Activated naive CD8-positive, alpha-beta T cell treated with anti-CD3 and anti-CD28 coated beads for 36 hours (primary cell): Measurements from ENCODE around the gene IL17RE. TPM values are rescaled to one million over a fixed set of nuclear protein-coding genes. Genes with fewer than 3 reads are reported as not detected.

ENCODE experiments used
- DNase-seq: peaks from one replicate; pipeline ENCODE4 v3.0.0; 2021
- H3K27ac Mint-ChIP-seq: one replicate; pipeline ENCODE4 v1.8.0; 2022; ENCODE audit warnings: mild to moderate bottlenecking, moderate library complexity, mixed read lengths
- H3K27me3 Mint-ChIP-seq: one replicate; pipeline ENCODE4 v1.8.0; 2022; ENCODE audit warnings: mild to moderate bottlenecking, mixed read lengths
- H3K36me3 Mint-ChIP-seq: one replicate; pipeline ENCODE4 v1.8.0; 2021; ENCODE audit warnings: mild to moderate bottlenecking, mixed read lengths
- H3K4me1 Mint-ChIP-seq: one replicate; pipeline ENCODE4 v1.8.0; 2021; ENCODE audit warnings: mixed read lengths
- H3K4me3 Mint-ChIP-seq: one replicate; pipeline ENCODE4 v1.8.0; 2022; ENCODE audit warnings: mild to moderate bottlenecking, moderate library complexity, mixed read lengths
- H3K9me3 Mint-ChIP-seq: one replicate; pipeline ENCODE4 v1.8.0; 2022; ENCODE audit warnings: mixed read lengths
- total RNA-seq, 2 experiments: library from RNA; stranded (reverse); gene quantifications; one replicate each; pipeline ENCODE4 v1.2.3, GENCODE V29; 2021

IL17RE gene
- total RNA-seq, 2 experiments from 2014 or later: 1.2 to 1.8 TPM

DNA sequence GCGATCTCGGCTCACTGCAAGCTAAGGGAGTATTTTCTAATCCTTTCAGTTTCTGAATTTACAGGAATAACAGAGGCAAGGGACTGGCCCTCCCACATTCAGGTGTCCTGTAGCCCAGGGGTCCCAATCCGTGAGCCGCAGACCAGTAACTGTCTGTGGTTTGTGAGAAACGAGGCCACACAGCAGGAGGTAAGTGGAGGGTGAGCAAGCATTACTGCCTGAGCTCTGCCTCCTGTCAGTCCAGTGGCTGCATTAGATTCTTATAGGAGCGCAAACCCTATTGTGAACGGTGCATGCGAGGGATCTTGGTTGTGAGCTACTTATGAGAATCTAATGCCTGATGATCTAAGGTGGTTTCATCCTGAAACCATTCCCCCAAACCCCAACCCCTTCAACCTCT lies 9.2 kb downstream of the IL17RE start:
- Mint-ChIP-seq H3K9me3 (no peaks in the 10 kb centered on the region), H3K4me3 (no peak overlapping the region)

DNA sequence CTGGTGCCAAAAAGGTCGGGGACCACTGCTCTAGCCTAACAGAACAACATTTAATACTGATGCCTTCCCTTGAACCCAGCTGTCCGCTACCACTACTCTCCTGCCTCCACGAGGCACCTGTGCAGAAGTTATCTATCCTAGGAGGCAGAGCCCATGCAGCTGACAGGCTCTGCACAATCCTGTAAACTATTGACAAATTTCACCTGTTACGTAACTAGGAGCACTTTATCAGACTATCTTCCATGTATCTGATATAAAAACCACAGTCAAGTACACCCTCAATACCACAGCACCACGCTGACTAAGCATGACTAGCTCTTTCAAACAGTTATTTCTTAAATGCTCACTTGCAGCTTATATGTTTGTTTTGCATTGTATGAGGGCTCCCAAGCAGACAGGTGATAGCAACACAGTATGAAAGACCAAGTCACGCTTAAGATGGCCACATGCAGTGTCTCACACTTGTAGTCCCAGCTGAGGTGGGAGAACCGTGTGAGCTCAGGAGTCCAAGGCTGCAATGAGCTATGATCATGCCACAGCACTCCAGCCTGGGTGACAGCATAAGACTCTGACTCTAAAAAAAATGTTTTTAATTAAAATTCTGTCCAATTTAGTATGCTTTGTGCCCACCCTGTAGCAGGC lies 9.8 kb downstream of the IL17RE start:
- Mint-ChIP-seq H3K27me3 (peaks cover 23% of the 10 kb centered on the region), H3K4me3 (no peak overlapping the region), H3K27ac (no peak overlapping the region), H3K4me1 (peaks cover 20% of the 10 kb centered on the region), H3K9me3 (no peaks in the 10 kb centered on the region), H3K36me3 (no peaks in the 10 kb centered on the region)
- DNase-seq: no peak

More for the DNA sequence above, 9.2 kb downstream of the IL17RE start:
- Mint-ChIP-seq H3K36me3 (no peaks in the 10 kb centered on the region), H3K4me1 (peaks cover 19% of the 10 kb centered on the region), H3K27me3 (peaks cover 23% of the 10 kb centered on the region), H3K27ac (no peak overlapping the region)
- DNase-seq: no peak

- no peak overlapping the region for H3K27ac Mint-ChIP-seq
- no peak overlapping the region for H3K4me3 Mint-ChIP-seq
- DNase-seq: no peak
- peaks cover 23% of the 10 kb centered on the region for H3K27me3 Mint-ChIP-seq
- H3K36me3 Mint-ChIP-seq: no peaks in the 10 kb centered on the region
- peaks cover 20% of the 10 kb centered on the region for H3K4me1 Mint-ChIP-seq
- no peaks in the 10 kb centered on the region for H3K9me3 Mint-ChIP-seq
Observed at GRCh38 chr3:9913601-9914000, 11.0 kb downstream of the IL17RE start.

GRCh38 chr3:9914011-9914410 lies 11.4 kb downstream of the IL17RE start:
- DNase-seq: no peak
- peaks cover 20% of the 10 kb centered on the region for H3K4me1 Mint-ChIP-seq
- peaks cover 23% of the 10 kb centered on the region for H3K27me3 Mint-ChIP-seq
- no peaks in the 10 kb centered on the region for H3K36me3 Mint-ChIP-seq
- no peak overlapping the region for H3K4me3 Mint-ChIP-seq
- no peaks in the 10 kb centered on the region for H3K9me3 Mint-ChIP-seq
- H3K27ac Mint-ChIP-seq: no peak overlapping the region

DNA sequence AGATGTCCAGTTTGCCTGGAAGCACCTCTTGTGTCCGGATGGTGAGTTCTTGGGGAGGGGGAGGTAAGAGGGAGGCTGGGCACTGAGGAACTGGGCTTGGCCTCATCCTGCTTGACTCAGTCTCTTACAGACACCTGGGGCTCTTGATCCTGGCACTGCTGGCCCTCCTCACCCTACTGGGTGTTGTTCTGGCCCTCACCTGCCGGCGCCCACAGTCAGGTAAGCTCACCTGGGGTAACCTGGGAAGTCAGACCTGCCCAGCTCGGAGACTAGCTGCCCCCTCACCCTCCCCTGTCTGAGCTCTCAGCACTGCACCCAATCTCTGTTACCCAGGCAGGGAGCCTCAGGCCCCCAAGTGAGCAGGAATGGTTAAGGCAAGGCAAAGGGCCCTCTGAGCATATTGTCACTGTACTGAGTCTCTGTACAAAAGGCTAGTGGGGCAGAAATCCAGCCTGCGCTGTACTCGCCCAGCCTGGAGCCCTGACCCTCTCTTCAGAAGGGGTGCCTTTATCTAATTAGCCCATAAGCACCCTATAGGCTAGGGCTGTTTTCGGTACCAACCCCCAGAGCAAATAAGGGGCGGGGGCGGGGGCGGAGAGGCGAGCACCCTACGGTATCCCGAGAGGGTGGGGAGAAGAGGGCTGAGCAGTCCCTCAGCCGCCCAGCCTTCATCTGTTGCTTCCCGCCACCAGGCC lies 12.1 kb downstream of the IL17RE start:
- H3K9me3 Mint-ChIP-seq: no peaks in the 10 kb centered on the region
- peaks cover 14% of the 10 kb centered on the region for H3K4me1 Mint-ChIP-seq
- no peak overlapping the region for H3K4me3 Mint-ChIP-seq
- DNase-seq: no peak
- H3K36me3 Mint-ChIP-seq: no peaks in the 10 kb centered on the region
- H3K27ac Mint-ChIP-seq: no peak overlapping the region
- H3K27me3 Mint-ChIP-seq: peaks cover 23% of the 10 kb centered on the region

DNA sequence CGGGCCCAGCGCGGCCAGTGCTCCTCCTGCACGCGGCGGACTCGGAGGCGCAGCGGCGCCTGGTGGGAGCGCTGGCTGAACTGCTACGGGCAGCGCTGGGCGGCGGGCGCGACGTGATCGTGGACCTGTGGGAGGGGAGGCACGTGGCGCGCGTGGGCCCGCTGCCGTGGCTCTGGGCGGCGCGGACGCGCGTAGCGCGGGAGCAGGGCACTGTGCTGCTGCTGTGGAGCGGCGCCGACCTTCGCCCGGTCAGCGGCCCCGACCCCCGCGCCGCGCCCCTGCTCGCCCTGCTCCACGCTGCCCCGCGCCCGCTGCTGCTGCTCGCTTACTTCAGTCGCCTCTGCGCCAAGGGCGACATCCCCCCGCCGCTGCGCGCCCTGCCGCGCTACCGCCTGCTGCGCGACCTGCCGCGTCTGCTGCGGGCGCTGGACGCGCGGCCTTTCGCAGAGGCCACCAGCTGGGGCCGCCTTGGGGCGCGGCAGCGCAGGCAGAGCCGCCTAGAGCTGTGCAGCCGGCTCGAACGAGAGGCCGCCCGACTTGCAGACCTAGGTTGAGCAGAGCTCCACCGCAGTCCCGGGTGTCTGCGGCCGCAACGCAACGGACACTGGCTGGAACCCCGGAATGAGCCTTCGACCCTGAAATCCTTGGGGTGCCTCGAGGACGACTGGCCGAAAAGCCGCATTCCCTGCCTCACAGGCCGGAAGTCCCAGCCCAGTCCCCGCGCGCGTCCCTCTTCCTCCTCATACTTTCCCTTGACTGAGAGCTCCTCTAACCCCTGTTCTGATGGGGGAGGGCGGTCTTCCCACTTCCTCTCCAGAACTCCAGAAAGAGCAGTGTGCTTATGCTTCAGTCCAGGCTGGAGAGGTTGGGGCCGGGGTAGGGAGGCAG lies 12.8 kb downstream of the IL17RE start:
- peaks cover 23% of the 10 kb centered on the region for H3K27me3 Mint-ChIP-seq
- H3K27ac Mint-ChIP-seq: no peak overlapping the region
- H3K4me1 Mint-ChIP-seq: peaks cover 14% of the 10 kb centered on the region
- H3K36me3 Mint-ChIP-seq: no peaks in the 10 kb centered on the region
- peak overlapping the region; percentile 74 for H3K4me3 Mint-ChIP-seq
- peak; percentile 48 for DNase-seq
- no peaks in the 10 kb centered on the region for H3K9me3 Mint-ChIP-seq

GRCh38 chr3:9916346-9916733 lies 13.7 kb downstream of the IL17RE start:
- H3K36me3 Mint-ChIP-seq: no peaks in the 10 kb centered on the region
- peaks cover 14% of the 10 kb centered on the region for H3K4me1 Mint-ChIP-seq
- H3K27me3 Mint-ChIP-seq: peaks cover 19% of the 10 kb centered on the region
- no peak for DNase-seq
- peak overlapping the region; percentile 74 for H3K4me3 Mint-ChIP-seq
- H3K27ac Mint-ChIP-seq: peak overlapping the region; percentile 38
- H3K9me3 Mint-ChIP-seq: no peaks in the 10 kb centered on the region

DNA sequence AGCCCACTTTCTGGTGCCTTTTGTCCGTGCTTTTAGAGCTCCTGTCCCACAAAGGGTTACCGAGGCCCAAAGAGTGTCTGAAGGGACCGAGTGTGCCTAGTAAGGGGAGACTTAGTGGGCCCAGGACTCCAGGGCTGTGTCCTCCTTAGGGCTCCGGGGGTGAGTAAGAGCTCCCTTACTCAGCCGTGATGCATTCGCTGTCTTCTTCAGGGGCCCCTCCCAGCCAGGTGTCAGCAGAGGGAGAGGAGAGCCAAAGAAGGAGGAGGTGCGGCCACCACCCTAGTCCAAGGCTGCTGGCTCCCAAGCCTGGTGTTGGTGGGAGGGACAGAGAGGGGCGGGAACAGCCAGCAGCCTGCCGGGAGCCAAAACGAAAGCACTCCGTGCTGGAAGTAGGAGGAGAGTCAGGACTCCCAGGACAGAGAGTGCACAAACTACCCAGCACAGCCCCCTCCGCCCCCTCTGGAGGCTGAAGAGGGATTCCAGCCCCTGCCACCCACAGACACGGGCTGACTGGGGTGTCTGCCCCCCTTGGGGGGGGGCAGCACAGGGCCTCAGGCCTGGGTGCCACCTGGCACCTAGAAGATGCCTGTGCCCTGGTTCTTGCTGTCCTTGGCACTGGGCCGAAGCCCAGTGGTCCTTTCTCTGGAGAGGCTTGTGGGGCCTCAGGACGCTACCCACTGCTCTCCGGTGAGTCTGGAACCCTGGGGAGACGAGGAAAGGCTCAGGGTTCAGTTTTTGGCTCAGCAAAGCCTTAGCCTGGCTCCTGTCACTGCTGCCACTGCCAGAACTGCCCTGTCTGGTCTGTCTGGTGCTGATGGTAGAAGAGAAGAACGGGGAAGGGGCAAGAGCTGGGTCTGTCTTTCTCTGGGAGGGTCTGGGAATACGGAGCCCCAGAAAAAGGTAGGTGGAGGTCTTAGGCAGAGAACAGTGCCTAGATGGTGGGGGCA lies 14.4 kb downstream of the IL17RE start, which contains the start of gene IL17RC:
TSS of gene IL17RC (plus strand) at position 365 of the 947 bp plus-strand sequence. CDS start at position 583, 218 bp downstream.
- Mint-ChIP-seq H3K27me3 (peaks cover 16% of the 10 kb centered on the region), H3K27ac (peak within 1 kb of the TSS; percentile 38), H3K4me1 (peaks cover 14% of the 10 kb centered on the region), H3K36me3 (no peaks in the 10 kb centered on the region), H3K9me3 (no peaks in the 10 kb centered on the region), H3K4me3 (peak within 1 kb of the TSS; percentile 74)
- DNase-seq: peak; percentile 35

GRCh38 chr3:9917820-9918219 lies 15.2 kb downstream of the IL17RE start:
- DNase-seq: no peak
- Mint-ChIP-seq H3K4me3 (no peak overlapping the region), H3K4me1 (peaks cover 11% of the 10 kb centered on the region), H3K27me3 (peaks cover 12% of the 10 kb centered on the region), H3K36me3 (no peaks in the 10 kb centered on the region), H3K9me3 (no peaks in the 10 kb centered on the region), H3K27ac (no peak overlapping the region)

DNA sequence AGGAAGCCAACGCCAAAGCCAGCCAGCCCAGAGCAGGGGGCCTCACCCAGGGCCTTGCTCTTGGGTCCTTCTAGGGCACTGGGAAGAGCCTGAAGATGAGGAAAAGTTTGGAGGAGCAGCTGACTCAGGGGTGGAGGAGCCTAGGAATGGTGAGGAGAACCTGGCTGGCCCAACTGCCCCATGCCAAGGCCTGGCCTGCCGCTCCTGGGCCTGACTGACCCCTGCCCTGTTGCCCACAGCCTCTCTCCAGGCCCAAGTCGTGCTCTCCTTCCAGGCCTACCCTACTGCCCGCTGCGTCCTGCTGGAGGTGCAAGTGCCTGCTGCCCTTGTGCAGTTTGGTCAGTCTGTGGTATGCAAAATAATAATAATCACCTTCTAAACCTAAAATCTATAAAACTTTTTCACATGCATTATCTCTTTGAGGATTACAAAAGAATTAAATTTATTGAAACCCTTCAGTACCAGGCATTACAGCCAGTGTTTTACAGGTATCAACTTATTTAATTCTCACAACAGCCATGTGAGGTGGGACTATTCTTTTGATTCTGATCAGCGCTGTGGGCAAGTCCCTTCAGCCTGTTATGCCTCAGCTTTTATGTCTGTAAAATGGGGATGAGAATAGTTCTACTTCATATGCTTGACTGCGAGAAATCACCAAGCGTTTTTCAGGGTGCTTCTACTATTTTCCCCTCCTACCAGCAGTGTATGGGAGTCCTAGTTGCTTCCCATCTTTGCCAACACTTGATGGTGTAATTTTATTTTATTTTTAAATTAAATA lies 15.8 kb downstream of the IL17RE start:
- peaks cover 12% of the 10 kb centered on the region for H3K27me3 Mint-ChIP-seq
- H3K4me1 Mint-ChIP-seq: peaks cover 11% of the 10 kb centered on the region
- no peak overlapping the region for H3K4me3 Mint-ChIP-seq
- H3K9me3 Mint-ChIP-seq: no peaks in the 10 kb centered on the region
- no peaks in the 10 kb centered on the region for H3K36me3 Mint-ChIP-seq
- H3K27ac Mint-ChIP-seq: no peak overlapping the region
- DNase-seq: no peak

DNA sequence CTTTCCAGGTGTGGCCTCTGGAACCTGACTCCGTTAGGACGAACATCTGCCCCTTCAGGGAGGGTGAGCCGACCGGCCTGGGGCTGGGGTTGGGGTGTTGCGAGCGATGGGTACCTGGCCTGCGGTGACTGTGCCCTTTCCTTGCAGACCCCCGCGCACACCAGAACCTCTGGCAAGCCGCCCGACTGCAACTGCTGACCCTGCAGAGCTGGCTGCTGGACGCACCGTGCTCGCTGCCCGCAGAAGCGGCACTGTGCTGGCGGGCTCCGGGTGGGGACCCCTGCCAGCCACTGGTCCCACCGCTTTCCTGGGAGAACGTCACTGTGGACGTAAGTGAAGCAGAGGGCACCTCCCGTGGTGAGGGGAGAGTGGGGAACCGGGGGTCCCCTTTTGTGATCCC lies 25.5 kb downstream of the IL17RE start:
- Mint-ChIP-seq H3K27ac (no peak overlapping the region), H3K36me3 (no peaks in the 10 kb centered on the region), H3K4me1 (peaks cover 8% of the 10 kb centered on the region), H3K9me3 (no peaks in the 10 kb centered on the region), H3K27me3 (no peaks in the 10 kb centered on the region), H3K4me3 (no peak overlapping the region)
- DNase-seq: no peak

DNA sequence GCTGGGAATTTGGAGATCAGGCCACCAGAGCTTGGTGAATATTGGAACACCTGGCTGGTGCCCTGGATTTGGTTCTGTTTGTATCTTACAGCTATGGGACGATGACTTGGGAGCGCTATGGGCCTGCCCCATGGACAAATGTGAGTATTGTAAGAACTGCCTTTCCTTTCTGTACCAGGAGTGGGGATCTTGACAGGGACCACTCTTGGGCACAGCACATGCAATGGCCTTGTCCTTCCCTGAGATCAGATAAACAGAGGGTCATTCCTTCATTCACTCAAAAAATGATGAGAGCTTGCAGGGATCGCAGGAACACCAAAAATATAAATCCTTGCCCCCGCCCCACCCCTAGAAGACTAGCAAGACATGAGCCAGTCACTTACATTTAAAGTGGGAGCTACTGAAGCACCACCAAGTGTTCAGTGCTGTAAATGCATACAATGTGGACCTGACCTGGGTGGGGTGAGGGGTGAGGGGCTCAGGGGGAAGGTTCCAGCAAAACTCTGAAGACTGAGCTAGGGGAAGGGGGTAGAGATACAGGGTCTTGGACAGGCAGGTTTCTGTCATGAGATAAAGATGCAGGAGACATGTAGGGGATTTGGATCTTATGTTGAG lies 28.3 kb downstream of the IL17RE start:
- no peaks in the 10 kb centered on the region for H3K36me3 Mint-ChIP-seq
- peaks cover 26% of the 10 kb centered on the region for H3K4me1 Mint-ChIP-seq
- peak overlapping the region; percentile 16 for H3K4me3 Mint-ChIP-seq
- H3K27ac Mint-ChIP-seq: peak overlapping the region; percentile 36
- no peaks in the 10 kb centered on the region for H3K27me3 Mint-ChIP-seq
- H3K9me3 Mint-ChIP-seq: no peaks in the 10 kb centered on the region
- no peak for DNase-seq

GRCh38 chr3:9932535-9932842 lies 29.8 kb downstream of the IL17RE start:
- H3K4me3 Mint-ChIP-seq: peak overlapping the region; percentile 99
- H3K27ac Mint-ChIP-seq: peak overlapping the region; percentile 95
- H3K27me3 Mint-ChIP-seq: no peaks in the 10 kb centered on the region
- DNase-seq: no peak
- peaks cover 29% of the 10 kb centered on the region for H3K4me1 Mint-ChIP-seq
- no peaks in the 10 kb centered on the region for H3K9me3 Mint-ChIP-seq
- peaks cover 4% of the 10 kb centered on the region for H3K36me3 Mint-ChIP-seq
